GM20000 (cell line): ENCODE results near the gene OSM.

Experiments used
- DNase-seq: peaks from one replicate; pipeline ENCODE4 v3.0.0; 2012; ENCODE audit warnings: low spot score
- CTCF ChIP-seq: IDR thresholded peaks from 2 replicates; pipeline ENCODE4 v1.5.1; 2012; ENCODE audit warnings: mild to moderate bottlenecking, control low read depth; ENCODE audit errors: extremely low read depth, missing control alignments

The OSM gene

GRCh38 chr22:30249049-30250038 is 17.3 kb downstream of the OSM start:
- TF ChIP-seq CTCF = no peak
- no peak for DNase-seq

GRCh38 chr22:30248484-30248883 is 18.2 kb downstream of the OSM start:
- TF ChIP-seq CTCF = no peak

GRCh38 chr22:30247974-30248373 is 18.7 kb downstream of the OSM start:
- no peak for DNase-seq
- TF ChIP-seq CTCF = no peak

More at GRCh38 chr22:30248484-30248883, 18.2 kb downstream of the OSM start:
- no peak for DNase-seq

- no peak for DNase-seq
- no peak for TF ChIP-seq CTCF
Observed at GRCh38 chr22:30247561-30247960, 19.1 kb downstream of the OSM start.

GRCh38 chr22:30246814-30247376 is 19.8 kb downstream of the OSM start:
- no peak for DNase-seq
- no peak for TF ChIP-seq CTCF

- DNase-seq = peak; percentile 81
- TF ChIP-seq CTCF = no peak
Observed at GRCh38 chr22:30245985-30246813, 20.5 kb downstream of the OSM start, which contains the start of gene LIF. Gene LIF, minus strand, starts transcription at chr22:30246759. Its CDS starts 64 bp downstream, at chr22:30246695.
